ENCODE data around the gene FER.

DNA sequence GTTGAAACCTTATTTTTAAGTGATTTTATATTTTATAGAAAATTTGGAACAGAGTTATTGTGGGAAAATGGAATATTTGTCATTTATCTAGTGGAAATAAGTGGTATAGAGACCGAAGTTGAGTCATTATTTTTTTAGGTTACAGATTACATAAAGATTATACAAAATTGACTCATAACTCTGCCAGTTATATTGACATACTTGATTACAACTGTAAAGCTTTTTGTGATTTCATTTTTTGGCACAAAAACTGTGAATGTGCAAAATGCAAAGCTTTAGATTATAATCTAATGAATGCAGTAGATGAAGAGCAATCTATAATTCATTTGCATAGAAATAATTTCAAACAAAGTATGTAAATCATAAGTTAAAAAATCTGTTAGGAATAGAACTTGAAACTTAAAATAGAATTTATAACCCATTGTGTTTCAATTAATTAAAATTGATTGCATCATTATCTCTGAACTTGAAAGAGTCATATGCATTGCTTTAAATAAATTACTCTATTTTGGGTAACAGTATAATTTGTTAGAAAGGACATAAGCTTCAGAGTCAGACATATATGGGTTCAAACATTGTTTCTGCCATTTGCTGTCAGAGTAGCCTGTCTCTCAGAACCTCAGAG is 280.4 kb downstream of the FER start:
- TF ChIP-seq, protein P1, sequence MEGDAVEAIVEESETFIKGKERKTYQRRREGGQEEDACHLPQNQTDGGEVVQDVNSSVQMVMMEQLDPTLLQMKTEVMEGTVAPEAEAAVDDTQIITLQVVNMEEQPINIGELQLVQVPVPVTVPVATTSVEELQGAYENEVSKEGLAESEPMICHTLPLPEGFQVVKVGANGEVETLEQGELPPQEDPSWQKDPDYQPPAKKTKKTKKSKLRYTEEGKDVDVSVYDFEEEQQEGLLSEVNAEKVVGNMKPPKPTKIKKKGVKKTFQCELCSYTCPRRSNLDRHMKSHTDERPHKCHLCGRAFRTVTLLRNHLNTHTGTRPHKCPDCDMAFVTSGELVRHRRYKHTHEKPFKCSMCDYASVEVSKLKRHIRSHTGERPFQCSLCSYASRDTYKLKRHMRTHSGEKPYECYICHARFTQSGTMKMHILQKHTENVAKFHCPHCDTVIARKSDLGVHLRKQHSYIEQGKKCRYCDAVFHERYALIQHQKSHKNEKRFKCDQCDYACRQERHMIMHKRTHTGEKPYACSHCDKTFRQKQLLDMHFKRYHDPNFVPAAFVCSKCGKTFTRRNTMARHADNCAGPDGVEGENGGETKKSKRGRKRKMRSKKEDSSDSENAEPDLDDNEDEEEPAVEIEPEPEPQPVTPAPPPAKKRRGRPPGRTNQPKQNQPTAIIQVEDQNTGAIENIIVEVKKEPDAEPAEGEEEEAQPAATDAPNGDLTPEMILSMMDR (conservative IDR thresholded peaks at IDR 0.05) = no peak
- TF ChIP-seq ZFX (IDR thresholded peaks at IDR 0.05) = no peak
